T-cell (primary cell): ENCODE data around the gene BHLHA15. TPM values are rescaled to one million over a fixed set of nuclear protein-coding genes. Genes with fewer than 3 reads are reported as not detected.

Experiments
- ATAC-seq, 4 experiments: fragments of 200-7000 bp in 3 of 4; fragments of 150-1000 bp in 1 of 4; cut with Tn5 transposase; replicated peaks in 1 of 4; 1 replicate in 3 of 4; 2 replicates in 1 of 4; pipeline ENCODE4 v1.10.0; 2021; ENCODE audit warnings: moderate library complexity in 3 of 4, mild to moderate bottlenecking in 2 of 4, moderate number of reproducible peaks in 1 of 4
- CTCF ChIA-PET, 2 donors: fragments of 300-600 bp; sonication (Branson Sonifier 250); formaldehyde crosslinking; loops; one replicate each; lab custom pipeline; 2022; ENCODE audit warnings: antibody characterized with exemption in 2 of 2; lab: Charles Lee
- POLR2A ChIA-PET, 2 donors: fragments of 300-600 bp; sonication (Branson Sonifier 250); formaldehyde crosslinking; loops; one replicate each; lab custom pipeline; 2022; ENCODE audit warnings: antibody characterized with exemption in 2 of 2; lab: Charles Lee
- DNase-seq, 35 experiments: peaks; one replicate each; pipeline versions ENCODE4 v3.0.0 to v3.0.0-alpha.2; 2013 to 2023
- H3K27ac ChIP-seq: one replicate; pipeline ENCODE4 v1.5.1; 2013; ENCODE audit warnings: low read length
- H3K27me3 ChIP-seq, 2 experiments: replicated peaks in 1 of 2; 1 replicate in 1 of 2; 2 replicates in 1 of 2; pipeline versions ENCODE4 v1.6.1 to v1.7.0; 2013; ENCODE audit warnings: low read length in 1 of 2, mixed read lengths in 1 of 2; ENCODE audit not compliant: control insufficient read depth in 2 of 2, insufficient read depth in 2 of 2; ENCODE audit errors: extremely low read depth in 1 of 2
- H3K36me3 ChIP-seq, 2 donors: 1 replicate in 1 of 2; 2 replicates in 1 of 2; pipeline versions ENCODE4 v1.6.1 to v1.7.0; 2013; ENCODE audit warnings: low read length in 1 of 2; ENCODE audit not compliant: control insufficient read depth in 2 of 2, insufficient read depth in 1 of 2; ENCODE audit errors: extremely low read depth in 1 of 2
- H3K4me1 ChIP-seq, 2 experiments: 1 replicate in 1 of 2; 2 replicates in 1 of 2; pipeline versions ENCODE4 v1.6.1 to v1.7.0; 2013; ENCODE audit warnings: low read length in 2 of 2, mixed read lengths in 1 of 2; ENCODE audit not compliant: insufficient read depth in 2 of 2, control insufficient read depth in 1 of 2; ENCODE audit errors: extremely low read depth in 1 of 2
- H3K4me3 ChIP-seq, 2 donors: 1 replicate in 1 of 2; 2 replicates in 1 of 2; pipeline versions ENCODE4 v1.5.1 to v1.7.0; 2013; ENCODE audit warnings: mild to moderate bottlenecking in 2 of 2, low read length in 1 of 2, moderate library complexity in 1 of 2; ENCODE audit not compliant: control insufficient read depth in 1 of 2; ENCODE audit errors: extremely low read depth in 1 of 2
- H3K9me3 ChIP-seq: 2 replicates; pipeline ENCODE4 v1.7.0; 2013
- H3K27ac Mint-ChIP-seq, 2 donors: one replicate each; pipeline ENCODE4 v1.8.0; 2020 to 2021; ENCODE audit warnings: mild to moderate bottlenecking in 2 of 2, mixed read lengths in 2 of 2
- H3K27me3 Mint-ChIP-seq, 2 donors: one replicate each; pipeline ENCODE4 v1.8.0; 2021 to 2022; ENCODE audit warnings: mixed read lengths in 2 of 2
- H3K36me3 Mint-ChIP-seq: one replicate; pipeline ENCODE4 v1.8.0; 2021; ENCODE audit warnings: mixed read lengths
- H3K4me1 Mint-ChIP-seq, 3 donors: one replicate each; pipeline ENCODE4 v1.8.0; 2020 to 2022; ENCODE audit warnings: mixed read lengths in 3 of 3, mild to moderate bottlenecking in 1 of 3
- H3K4me3 Mint-ChIP-seq, 3 donors: one replicate each; pipeline ENCODE4 v1.8.0; 2020 to 2022; ENCODE audit warnings: mild to moderate bottlenecking in 3 of 3, mixed read lengths in 3 of 3, moderate library complexity in 3 of 3
- H3K9me3 Mint-ChIP-seq, 3 donors: one replicate each; pipeline ENCODE4 v1.8.0; 2020 to 2022; ENCODE audit warnings: mixed read lengths in 3 of 3
- WGBS: methylation state at CpG from one replicate; pipeline ENCODE4 v1.1.5; 2013; ENCODE audit warnings: missing lambda C conversion rate; ENCODE audit not compliant: insufficient coverage; 5-methylcytosine and 5-hydroxymethylcytosine counted together
- total RNA-seq, 35 experiments: library from RNA in 6 of 35; stranded (reverse) in 6 of 35; fragments of 120-200 nt in 1 of 35; gene quantifications; one replicate each; pipeline versions ENCODE4 v1.2.1 to v1.2.4 and lab custom pipeline; 2013 to 2026

Gene BHLHA15
- total RNA-seq, 5 donors from 2014 or later (not counting 1 experiment from before 2014, with no cell fraction given): 0.55 TPM; not detected in 4

GRCh38 chr7:98223898-98224700 lies 12.9 kb downstream of the BHLHA15 start:
- DNase-seq (no peak), ATAC-seq (no peak)
- Histone ChIP-seq H3K36me3 (peaks cover 22 to 47% of the 10 kb centered on the region in 2 donors), H3K4me3 (no peak overlapping the region), H3K4me1 (no peaks in the 10 kb centered on the region), H3K27ac (no peak overlapping the region), H3K27me3 (no peaks in the 10 kb centered on the region), H3K9me3 (no peaks in the 10 kb centered on the region)
- no peaks in the 10 kb centered on the region for H3K9me3 Mint-ChIP-seq
- ChIA-PET POLR2A (no interaction called here), CTCF (no interaction called here)
- no peak overlapping the region for H3K27ac Mint-ChIP-seq
- peaks cover 31% of the 10 kb centered on the region for H3K36me3 Mint-ChIP-seq
- H3K4me1 Mint-ChIP-seq: peaks cover 6 to 8% (median 6%) of the 10 kb centered on the region in 3 donors
- no peak overlapping the region for H3K4me3 Mint-ChIP-seq
- 92% methylated on average over 16 of the region's 21 CpGs for WGBS
- no peaks in the 10 kb centered on the region for H3K27me3 Mint-ChIP-seq

GRCh38 chr7:98224701-98225181 lies 13.5 kb downstream of the BHLHA15 start:
- Mint-ChIP-seq H3K27ac (no peak overlapping the region), H3K4me1 (peaks cover 0 to 2% (median 1%) of the 10 kb centered on the region in 3 donors), H3K36me3 (peaks cover 26% of the 10 kb centered on the region), H3K27me3 (no peaks in the 10 kb centered on the region), H3K4me3 (no peak overlapping the region), H3K9me3 (no peaks in the 10 kb centered on the region)
- no peaks in the 10 kb centered on the region for H3K9me3 ChIP-seq
- H3K36me3 ChIP-seq: peaks cover 19 to 51% of the 10 kb centered on the region in 2 donors
- no peak for DNase-seq
- H3K4me3 ChIP-seq: no peak overlapping the region
- no peak for ATAC-seq
- WGBS: 97% methylated on average over 10 of the region's 21 CpGs
- no peaks in the 10 kb centered on the region for H3K4me1 ChIP-seq
- POLR2A ChIA-PET: no interaction called here
- CTCF ChIA-PET: no interaction called here
- no peaks in the 10 kb centered on the region for H3K27me3 ChIP-seq
- H3K27ac ChIP-seq: no peak overlapping the region

GRCh38 chr7:98225913-98226614 lies 14.8 kb downstream of the BHLHA15 start:
- POLR2A ChIA-PET: no interaction called here
- Histone ChIP-seq H3K36me3 (peaks cover 23 to 61% of the 10 kb centered on the region in 2 donors), H3K9me3 (no peaks in the 10 kb centered on the region), H3K4me1 (no peaks in the 10 kb centered on the region), H3K27me3 (no peaks in the 10 kb centered on the region), H3K4me3 (no peak overlapping the region), H3K27ac (no peak overlapping the region)
- WGBS: 80% methylated on average over 11 of the region's 16 CpGs
- no peaks in the 10 kb centered on the region for H3K9me3 Mint-ChIP-seq
- ATAC-seq (no peak), DNase-seq (no peak)
- no peaks in the 10 kb centered on the region for H3K4me1 Mint-ChIP-seq
- CTCF ChIA-PET: no interaction called here
- H3K27ac Mint-ChIP-seq: no peak overlapping the region
- no peaks in the 10 kb centered on the region for H3K27me3 Mint-ChIP-seq
- no peak overlapping the region for H3K4me3 Mint-ChIP-seq
- H3K36me3 Mint-ChIP-seq: peaks cover 30% of the 10 kb centered on the region

GRCh38 chr7:98227939-98228338 lies 16.7 kb downstream of the BHLHA15 start:
- no peak for ATAC-seq
- H3K4me1 ChIP-seq: no peaks in the 10 kb centered on the region
- no peak for DNase-seq
- no peak overlapping the region for H3K4me3 Mint-ChIP-seq
- no peaks in the 10 kb centered on the region for H3K27me3 ChIP-seq
- H3K27me3 Mint-ChIP-seq: no peaks in the 10 kb centered on the region
- over 99% methylated on average over 16 of the region's 18 CpGs for WGBS
- H3K36me3 ChIP-seq: peaks cover 28 to 49% of the 10 kb centered on the region in 2 donors
- POLR2A ChIA-PET: no interaction called here
- peaks cover 25% of the 10 kb centered on the region for H3K36me3 Mint-ChIP-seq
- CTCF ChIA-PET: no interaction called here
- H3K27ac Mint-ChIP-seq: peak overlapping the region in 1 of 2 donors; percentile 34
- no peak overlapping the region for H3K4me3 ChIP-seq
- H3K9me3 ChIP-seq: no peaks in the 10 kb centered on the region
- no peaks in the 10 kb centered on the region for H3K4me1 Mint-ChIP-seq
- H3K27ac ChIP-seq: no peak overlapping the region
- H3K9me3 Mint-ChIP-seq: no peaks in the 10 kb centered on the region

- peaks cover 22% of the 10 kb centered on the region for H3K36me3 Mint-ChIP-seq
- H3K27ac Mint-ChIP-seq: no peak overlapping the region
- H3K4me1 ChIP-seq: no peaks in the 10 kb centered on the region
- no peak overlapping the region for H3K4me3 ChIP-seq
- H3K4me1 Mint-ChIP-seq: no peaks in the 10 kb centered on the region
- WGBS: 87% methylated on average over 16 of the region's 16 CpGs
- H3K27me3 ChIP-seq: no peaks in the 10 kb centered on the region
- DNase-seq (no peak), ATAC-seq (no peak)
- H3K9me3 Mint-ChIP-seq: no peaks in the 10 kb centered on the region
- no peaks in the 10 kb centered on the region for H3K27me3 Mint-ChIP-seq
- H3K4me3 Mint-ChIP-seq: no peak overlapping the region
- peaks cover 32 to 51% of the 10 kb centered on the region in 2 donors for H3K36me3 ChIP-seq
- no peaks in the 10 kb centered on the region for H3K9me3 ChIP-seq
- ChIA-PET CTCF (no interaction called here), POLR2A (no interaction called here)
- H3K27ac ChIP-seq: no peak overlapping the region
These were observed 17.6 kb downstream of the BHLHA15 start for GRCh38 chr7:98228801-98229200.

GRCh38 chr7:98229441-98229840 lies 18.2 kb downstream of the BHLHA15 start:
- Mint-ChIP-seq H3K4me1 (no peaks in the 10 kb centered on the region), H3K9me3 (no peaks in the 10 kb centered on the region), H3K4me3 (no peak overlapping the region), H3K27ac (no peak overlapping the region), H3K36me3 (peaks cover 24% of the 10 kb centered on the region), H3K27me3 (no peaks in the 10 kb centered on the region)
- Histone ChIP-seq H3K27me3 (no peaks in the 10 kb centered on the region), H3K27ac (no peak overlapping the region), H3K4me3 (no peak overlapping the region), H3K4me1 (no peaks in the 10 kb centered on the region), H3K36me3 (peaks cover 34 to 48% of the 10 kb centered on the region in 2 donors), H3K9me3 (no peaks in the 10 kb centered on the region)
- whole genome bisulfite sequencing: 90% methylated on average over 11 of the region's 11 CpGs
- ATAC-seq (no peak), DNase-seq (no peak)
- ChIA-PET POLR2A (no interaction called here), CTCF (no interaction called here)
